GM21723 (cell line): ENCODE data around the gene C1QTNF1.
"Not testable (repeated sequence)": the region's sequence is repeated elsewhere in the genome, so short reads cannot be mapped to it uniquely, and the experiment has no call there.

ENCODE experiments used
- ATAC-seq: cut with Tn5 transposase; IDR thresholded peaks from one replicate; pipeline ENCODE4 v1.9.1; 2021; ENCODE audit warnings: mild to moderate bottlenecking, moderate library complexity; ENCODE audit not compliant: unreplicated experiment

C1QTNF1 gene

GRCh38 chr17:79005063-79005861, 18.7 kb upstream of the C1QTNF1 start:
- ATAC-seq = no peak

- ATAC-seq = no peak
These were observed 17.9 kb upstream of the C1QTNF1 start for GRCh38 chr17:79006046-79006445.

GRCh38 chr17:79006794-79007503, 17.0 kb upstream of the C1QTNF1 start:
- no peak for ATAC-seq

GRCh38 chr17:79007504-79008381, 16.2 kb upstream of the C1QTNF1 start:
- ATAC-seq = no peak

- no peak for ATAC-seq
These were observed 15.1 kb upstream of the C1QTNF1 start for GRCh38 chr17:79008666-79009387.

- peak; percentile 79 for ATAC-seq
These were observed 14.3 kb upstream of the C1QTNF1 start, which contains the start of gene CANT1 for GRCh38 chr17:79009397-79010303. Gene CANT1 (minus strand): TSS chr17:79009764. CDS start chr17:78997622, 12,142 bp downstream.

- ATAC-seq = no peak
These were observed 13.7 kb upstream of the C1QTNF1 start for GRCh38 chr17:79010304-79010646.

- no peak for ATAC-seq
These were observed 12.4 kb upstream of the C1QTNF1 start for GRCh38 chr17:79011451-79012147.

- no peak for ATAC-seq
These were observed 11.3 kb upstream of the C1QTNF1 start for GRCh38 chr17:79012563-79013134.

GRCh38 chr17:79014158-79014758, 9.7 kb upstream of the C1QTNF1 start:
- no peak for ATAC-seq

- ATAC-seq = no peak
These were observed 6.2 kb upstream of the C1QTNF1 start for GRCh38 chr17:79017546-79018369.

GRCh38 chr17:79018370-79018695, 5.6 kb upstream of the C1QTNF1 start:
- ATAC-seq = no peak

GRCh38 chr17:79019261-79019631, 4.7 kb upstream of the C1QTNF1 start:
- ATAC-seq = no peak

GRCh38 chr17:79019632-79020584, 4.1 kb upstream of the C1QTNF1 start:
- ATAC-seq = no peak

GRCh38 chr17:79020631-79021301, 3.2 kb upstream of the C1QTNF1 start:
- ATAC-seq = no peak

- ATAC-seq = not testable (repeated sequence)
These were observed 2.0 kb upstream of the C1QTNF1 start for GRCh38 chr17:79021929-79022328.
